Subcutaneous adipose tissue (tissue), 4 donors: Measurements from ENCODE around the gene ZNF865. TPM values are rescaled to one million over a fixed set of nuclear protein-coding genes. Genes with fewer than 3 reads are reported as not detected.

ENCODE experiments used
- CTCF ChIP-seq: fragments of 450-650 bp; IDR thresholded peaks from one replicate; pipeline ENCODE4 v1.5.1; 2016; ENCODE audit warnings: low read depth, mild to moderate bottlenecking, control low read depth, antibody characterized with exemption, moderate library complexity
- total RNA-seq, 4 donors: library from RNA; depleted of rRNA; stranded (reverse); fragments of >200 nt; gene quantifications; one replicate each; pipeline ENCODE4 v1.1.0, GENCODE V29; 2016

ZNF865 gene
- total RNA-seq, 4 donors from 2014 or later = 1.8 to 8.9 (median 3.6) TPM

GRCh38 chr19:55642153-55643002 lies 36.9 kb downstream of the ZNF865 start:
- no peak for TF ChIP-seq CTCF

- no peak for TF ChIP-seq CTCF
These were observed 37.8 kb downstream of the ZNF865 start, which contains the start of gene ZNF581 for GRCh38 chr19:55643003-55643886. ZNF581 (plus strand) TSS chr19:55643649; CDS start chr19:55644572, 923 bp downstream.

- no peak for TF ChIP-seq CTCF
These were observed 38.4 kb downstream of the ZNF865 start for GRCh38 chr19:55643887-55644176.

- no peak for TF ChIP-seq CTCF
These were observed 38.9 kb downstream of the ZNF865 start for GRCh38 chr19:55644191-55644833.

- no peak for TF ChIP-seq CTCF
These were observed 39.5 kb downstream of the ZNF865 start for GRCh38 chr19:55644842-55645511.

- no peak for TF ChIP-seq CTCF
These were observed 40.0 kb downstream of the ZNF865 start for GRCh38 chr19:55645512-55645881.
